HG03175 (cell line): ENCODE data around the gene CHRM1.
"Not testable (repeated sequence)": the region's sequence is repeated elsewhere in the genome, so short reads cannot be mapped to it uniquely, and the experiment has no call there.

ENCODE experiments used
- ATAC-seq: cut with Tn5 transposase; IDR thresholded peaks from one replicate; pipeline ENCODE4 v1.9.1; 2021; ENCODE audit warnings: mild to moderate bottlenecking, moderate library complexity; ENCODE audit not compliant: unreplicated experiment

The CHRM1 gene, protein sequence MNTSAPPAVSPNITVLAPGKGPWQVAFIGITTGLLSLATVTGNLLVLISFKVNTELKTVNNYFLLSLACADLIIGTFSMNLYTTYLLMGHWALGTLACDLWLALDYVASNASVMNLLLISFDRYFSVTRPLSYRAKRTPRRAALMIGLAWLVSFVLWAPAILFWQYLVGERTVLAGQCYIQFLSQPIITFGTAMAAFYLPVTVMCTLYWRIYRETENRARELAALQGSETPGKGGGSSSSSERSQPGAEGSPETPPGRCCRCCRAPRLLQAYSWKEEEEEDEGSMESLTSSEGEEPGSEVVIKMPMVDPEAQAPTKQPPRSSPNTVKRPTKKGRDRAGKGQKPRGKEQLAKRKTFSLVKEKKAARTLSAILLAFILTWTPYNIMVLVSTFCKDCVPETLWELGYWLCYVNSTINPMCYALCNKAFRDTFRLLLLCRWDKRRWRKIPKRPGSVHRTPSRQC

DNA sequence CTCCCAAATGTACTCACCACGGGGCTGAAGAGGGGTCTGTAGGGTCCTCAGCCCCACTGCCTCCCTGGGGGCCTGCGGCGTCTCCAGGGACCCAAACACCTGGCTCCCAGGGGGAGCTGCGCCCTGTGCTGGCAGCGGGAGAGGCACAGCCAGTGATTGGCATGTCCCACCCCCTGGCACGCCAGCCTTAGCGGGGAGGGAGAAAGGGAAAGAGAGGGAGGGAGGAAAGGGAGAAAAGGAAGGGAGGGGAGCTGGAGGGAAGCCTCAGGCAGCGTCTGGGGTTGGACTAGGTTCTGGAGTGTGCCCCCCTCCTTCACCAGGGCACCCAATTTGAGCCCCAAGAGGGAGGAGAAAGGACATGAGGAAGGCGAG is at the start of gene CHRM1:
TSS of gene CHRM1 (minus strand) at position 163 of the 372 bp plus-strand sequence. CDS start 10,263 bp downstream, outside the sequence.
- ATAC-seq = no peak

DNA sequence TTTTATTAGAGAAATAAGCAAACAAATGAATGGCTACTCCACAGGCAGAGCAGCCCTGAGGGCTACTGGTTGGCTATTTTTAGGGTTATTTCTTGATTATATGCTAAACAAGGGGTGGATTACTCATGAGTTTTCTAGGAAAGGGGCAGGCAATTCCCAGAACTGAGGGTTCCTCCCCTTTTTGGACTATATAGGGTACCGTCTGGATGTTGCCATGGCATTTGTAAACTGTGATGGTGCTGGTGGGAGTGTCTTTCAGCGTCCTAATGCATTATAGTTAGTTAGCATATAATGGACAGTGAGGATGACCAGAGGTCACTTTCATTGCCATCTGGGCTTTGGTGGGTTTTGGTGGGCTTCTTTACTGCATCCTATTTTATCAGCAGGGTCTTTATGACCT is 44.4 kb upstream of the CHRM1 start:
- ATAC-seq = no peak

DNA sequence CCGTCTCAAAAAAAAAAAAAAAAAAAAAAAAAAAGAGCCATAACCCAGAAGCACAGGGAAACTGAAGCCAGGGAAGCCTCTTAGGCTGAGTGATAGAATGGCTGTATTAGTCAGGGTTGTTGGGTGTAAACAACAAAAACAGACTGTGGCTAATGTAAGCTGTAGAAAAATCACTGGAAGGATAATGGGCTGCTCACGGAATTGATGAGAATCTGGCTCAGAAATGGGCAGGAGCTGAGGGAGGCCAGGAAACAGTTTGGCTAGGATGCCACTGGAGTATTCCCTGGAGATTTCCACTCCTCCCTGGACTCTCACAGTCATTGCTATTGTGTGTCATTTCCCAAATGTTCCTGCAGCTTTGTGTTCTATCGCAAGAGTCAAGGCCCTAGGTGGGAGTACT is 41.2 kb upstream of the CHRM1 start:
- ATAC-seq = no peak

DNA sequence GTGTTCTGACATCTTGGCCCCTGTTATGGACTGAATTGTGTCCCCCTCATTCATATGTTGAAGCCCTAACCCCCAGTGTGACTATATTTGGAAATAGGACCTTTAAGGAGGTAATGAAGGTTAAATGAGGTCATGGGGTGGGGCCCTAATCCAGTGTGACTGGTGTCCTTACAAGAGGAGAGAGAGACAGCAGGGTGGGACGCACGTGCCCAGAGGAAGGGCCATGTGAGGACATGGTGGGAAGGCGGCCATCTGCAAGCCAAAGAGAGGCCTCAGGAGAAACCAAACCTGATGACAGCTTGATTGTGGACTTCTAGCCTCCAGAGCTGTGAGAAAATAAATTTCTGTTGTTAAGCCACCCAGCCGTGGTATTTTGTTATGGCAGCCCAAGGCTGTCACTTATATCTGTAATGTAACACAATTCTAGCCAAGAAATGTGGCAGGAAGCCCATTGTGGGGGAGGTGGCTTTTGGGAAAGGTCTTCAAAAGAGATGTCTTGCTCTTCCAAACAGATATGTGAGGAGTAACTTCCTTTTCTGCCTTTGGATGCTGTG is 39.9 kb upstream of the CHRM1 start:
- ATAC-seq = no peak

DNA sequence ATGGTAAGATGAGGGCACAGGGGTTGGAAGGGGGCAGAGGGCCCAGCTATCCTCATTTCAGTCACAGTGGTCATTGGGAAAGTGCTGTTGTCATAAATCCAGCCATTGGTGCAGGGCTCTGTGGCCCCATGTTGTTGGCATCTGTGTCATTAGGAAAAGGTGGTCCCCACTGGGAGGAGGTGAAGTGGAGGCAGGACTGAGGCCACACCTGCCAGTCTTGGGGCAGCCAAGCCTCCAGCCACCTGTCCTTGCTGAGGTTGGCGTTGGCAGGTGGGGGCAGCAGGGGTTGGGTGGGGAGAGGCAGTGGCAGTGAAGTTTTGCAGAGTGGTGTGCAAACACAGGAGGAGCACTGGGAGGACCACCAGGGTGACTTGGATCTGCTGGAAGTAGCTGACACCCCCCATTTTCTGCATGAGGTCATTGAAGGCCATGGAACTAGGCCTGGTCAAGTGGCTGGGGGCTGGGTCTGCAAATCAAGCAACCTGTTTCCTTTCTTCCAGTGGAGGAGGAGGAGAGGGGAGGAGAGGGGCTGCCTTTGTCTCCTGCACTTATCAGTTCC is 38.3 kb upstream of the CHRM1 start:
- ATAC-seq = no peak

DNA sequence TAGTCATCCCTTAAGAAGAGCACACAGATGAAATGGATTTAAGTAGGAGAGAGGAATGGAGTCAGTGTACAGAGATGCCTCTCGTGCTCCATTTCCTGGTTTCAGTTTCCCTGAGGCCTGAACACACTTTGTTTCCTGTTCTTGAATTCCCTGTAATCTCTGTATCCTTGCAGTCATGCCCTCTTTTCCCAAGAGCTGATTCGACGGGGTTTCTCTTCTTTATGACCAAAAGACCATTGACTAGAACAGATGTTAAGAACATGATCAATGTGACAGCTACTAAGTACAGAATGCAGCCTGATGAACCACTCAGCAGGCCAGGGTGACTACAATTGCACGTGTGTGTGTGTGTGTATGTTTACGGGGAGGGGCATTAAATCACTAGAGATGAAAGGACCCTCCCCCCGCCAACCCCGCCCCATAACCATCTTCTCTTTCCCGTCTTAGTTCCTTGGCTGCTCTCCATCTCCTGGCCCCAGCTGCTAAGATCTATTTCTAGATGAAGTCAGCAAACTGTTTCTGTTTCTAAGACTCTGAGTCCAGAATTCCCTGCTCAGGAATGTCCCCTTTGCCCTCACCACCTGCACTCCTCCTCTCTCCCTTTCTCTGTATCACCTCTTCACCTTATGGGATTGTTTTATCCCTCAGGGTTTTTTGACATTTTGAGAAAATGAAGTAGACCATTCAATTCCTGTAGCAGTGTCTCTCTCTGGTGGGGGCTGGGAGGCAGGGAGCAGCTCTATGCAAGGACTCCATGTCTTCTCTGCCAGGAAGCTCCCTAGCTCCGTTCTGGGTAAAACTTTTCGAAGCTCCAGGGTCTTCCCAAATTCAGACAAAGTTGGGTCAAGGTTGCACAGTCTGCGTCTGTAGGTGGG is 37.6 kb upstream of the CHRM1 start:
- ATAC-seq = no peak

DNA sequence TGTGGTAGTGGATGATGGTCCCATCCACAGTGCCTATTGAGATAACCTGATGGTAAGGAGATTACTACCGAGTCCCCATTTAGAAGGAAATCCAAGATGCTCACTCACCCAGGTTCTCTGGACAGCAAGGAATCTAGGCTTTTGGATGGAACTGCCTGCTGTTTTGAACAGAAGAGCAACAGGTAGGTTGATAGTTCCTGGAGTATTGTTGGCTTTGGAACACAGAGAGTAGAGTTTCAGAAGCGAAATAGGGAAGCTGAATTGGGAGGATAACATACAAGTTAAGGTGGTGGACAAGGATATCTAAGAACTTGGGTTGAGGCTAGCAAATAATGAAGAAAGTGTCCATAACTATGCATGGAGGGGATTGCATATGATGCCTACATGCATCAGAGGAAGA is 36.0 kb upstream of the CHRM1 start:
- ATAC-seq = no peak

DNA sequence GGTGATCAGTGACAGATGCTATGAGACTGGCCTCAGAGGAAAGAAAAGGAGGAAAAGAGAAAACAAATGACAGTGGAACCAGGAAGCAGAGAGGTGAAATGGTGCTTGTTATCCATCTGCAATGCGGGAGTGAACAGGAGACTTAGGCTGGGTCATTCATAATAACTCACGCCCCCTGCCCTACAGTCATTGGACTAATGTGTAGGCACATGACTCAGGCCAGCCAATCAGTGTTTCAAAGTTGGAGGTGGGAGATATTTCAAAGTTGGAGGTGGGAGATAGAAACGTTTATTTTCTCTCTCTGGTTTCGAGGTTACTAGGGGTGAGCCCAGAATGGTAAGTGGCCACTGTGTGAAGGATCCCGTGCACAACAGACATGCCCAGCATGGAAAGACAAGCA is 33.3 kb upstream of the CHRM1 start:
- ATAC-seq = no peak

DNA sequence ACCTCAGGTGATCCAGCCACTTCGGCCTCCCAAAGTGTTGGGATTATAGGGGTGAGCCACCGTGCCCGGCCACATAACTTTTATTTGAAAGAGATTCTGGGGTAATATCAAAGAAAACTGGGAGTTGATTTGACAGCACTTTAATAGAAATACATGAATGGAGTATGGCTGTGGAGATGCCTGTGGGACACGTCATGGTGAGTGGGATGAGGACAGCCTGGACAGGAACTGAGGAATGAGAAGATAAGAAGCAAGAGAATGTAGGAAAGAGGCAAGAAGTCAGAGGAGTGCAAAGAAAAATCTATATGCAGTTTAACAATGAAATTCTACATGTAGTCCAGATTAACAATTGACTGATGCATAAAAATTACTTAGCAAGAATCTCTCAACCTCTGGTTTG is 32.6 kb upstream of the CHRM1 start:
- no peak for ATAC-seq

DNA sequence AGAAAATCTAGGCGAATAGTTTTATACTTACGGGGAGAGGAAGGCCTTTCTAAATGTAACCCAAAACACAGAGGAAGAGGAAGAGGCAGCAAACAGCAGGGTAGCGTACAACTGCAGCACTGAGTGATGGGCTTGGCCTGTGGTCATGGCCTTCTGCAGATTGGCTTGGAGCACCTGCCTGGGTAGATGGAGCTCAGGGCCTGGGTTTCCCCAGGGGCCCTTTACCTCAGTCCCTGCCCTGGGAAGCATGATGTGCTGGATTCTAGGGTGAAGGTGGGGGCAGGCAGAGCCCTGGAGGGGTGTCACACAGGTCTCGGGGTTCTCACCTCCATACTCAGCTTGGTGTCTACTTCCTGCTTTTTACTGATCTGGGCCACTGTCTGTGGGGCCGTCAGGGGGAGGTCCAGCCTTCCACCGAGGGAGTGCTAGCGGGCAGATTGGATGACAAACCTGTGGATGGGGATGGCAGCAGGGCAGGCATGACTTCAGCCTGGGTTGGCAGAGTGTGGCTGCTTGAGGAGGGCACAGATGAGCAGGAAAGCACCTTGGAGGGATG is 27.7 kb upstream of the CHRM1 start:
- ATAC-seq = no peak

DNA sequence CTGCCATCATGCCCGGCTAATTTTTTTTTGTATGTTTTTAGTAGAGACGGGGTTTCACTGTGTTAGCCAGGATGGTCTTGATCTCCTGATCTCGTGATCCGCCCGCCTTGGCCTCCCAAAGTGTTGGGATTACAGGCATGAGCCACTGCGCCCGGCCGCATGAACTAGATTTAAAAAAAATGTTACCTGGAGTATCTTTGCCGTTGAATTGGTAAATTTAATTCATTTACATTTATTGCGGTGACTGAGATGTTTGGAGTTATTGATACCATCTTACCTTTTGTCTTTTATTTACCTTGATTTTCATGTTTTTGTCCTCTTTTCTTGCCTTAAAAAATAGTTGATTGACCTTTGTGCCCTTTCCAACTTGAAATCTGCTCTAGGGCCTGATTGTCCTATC is 24.4 kb upstream of the CHRM1 start:
- not testable (repeated sequence) for ATAC-seq

DNA sequence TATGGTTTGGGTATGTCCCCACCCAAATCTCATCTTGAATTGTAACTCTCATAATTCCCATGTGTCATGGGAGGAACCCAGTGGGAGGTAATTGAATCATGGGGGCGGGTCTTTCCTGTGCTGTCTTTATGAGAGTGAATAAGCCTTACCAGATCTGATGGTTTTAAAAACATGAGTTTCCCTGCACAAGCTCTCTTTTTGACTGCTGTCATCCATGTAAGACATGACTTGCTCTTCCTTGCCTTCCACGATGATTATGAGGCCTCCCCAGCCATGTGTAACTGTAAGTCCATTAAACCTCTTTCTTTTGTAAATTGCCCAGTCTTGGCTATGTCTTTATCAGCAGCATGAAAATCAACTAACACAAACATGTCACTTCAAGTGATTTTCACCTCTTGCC is 16.4 kb upstream of the CHRM1 start:
- not testable (repeated sequence) for ATAC-seq

DNA sequence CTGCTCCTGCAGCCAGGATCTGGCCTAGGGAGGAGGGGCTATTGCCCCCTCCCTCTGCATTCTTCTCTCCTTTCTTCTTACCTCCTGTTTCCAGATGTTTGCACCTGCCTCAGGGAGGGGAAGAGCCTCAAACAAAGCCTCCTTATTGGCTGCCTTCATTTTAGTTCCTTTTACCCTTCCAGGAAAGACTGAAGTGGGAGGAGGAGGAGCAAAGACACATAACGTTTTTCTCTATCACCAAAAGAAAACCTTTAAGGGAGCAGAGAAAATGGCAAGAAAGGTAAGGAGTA is 13.3 kb upstream of the CHRM1 start:
- ATAC-seq = no peak

DNA sequence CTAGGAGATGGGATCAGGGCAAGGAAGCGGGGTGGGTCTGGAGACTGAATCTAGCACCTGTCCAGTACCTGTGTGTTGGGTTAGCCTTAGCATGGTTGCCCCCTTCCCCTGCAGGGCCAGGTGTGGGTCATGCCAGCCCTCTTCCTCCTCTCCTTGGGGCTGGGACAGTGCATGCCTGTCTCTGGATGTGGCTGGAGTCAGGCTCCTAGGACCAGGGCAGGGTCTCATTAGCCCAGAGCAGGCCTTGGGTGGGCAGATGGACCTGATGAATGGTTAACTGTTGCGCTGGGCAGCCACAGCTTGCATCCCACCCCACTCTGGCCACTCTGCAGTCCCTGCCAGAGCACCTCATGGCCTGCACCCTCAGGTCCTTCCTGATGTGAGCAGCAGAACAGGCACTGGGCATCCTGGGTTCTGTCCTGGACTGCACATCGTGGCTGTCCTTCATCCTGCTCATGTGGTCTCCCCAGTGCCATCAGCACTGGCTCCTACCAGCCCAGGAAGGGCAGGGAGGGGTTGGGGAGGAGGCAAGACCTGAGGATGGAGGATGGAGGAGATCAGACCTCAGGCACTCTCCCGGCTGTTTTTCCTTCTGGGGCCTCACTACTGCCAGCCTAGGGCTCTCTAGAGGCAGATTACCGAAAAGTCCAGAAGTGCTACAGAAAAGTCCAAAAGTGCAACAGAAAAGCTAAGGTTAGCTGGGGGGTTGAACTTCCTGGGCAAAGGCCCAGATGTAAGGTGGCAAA is 12.8 kb upstream of the CHRM1 start:
- ATAC-seq = no peak

DNA sequence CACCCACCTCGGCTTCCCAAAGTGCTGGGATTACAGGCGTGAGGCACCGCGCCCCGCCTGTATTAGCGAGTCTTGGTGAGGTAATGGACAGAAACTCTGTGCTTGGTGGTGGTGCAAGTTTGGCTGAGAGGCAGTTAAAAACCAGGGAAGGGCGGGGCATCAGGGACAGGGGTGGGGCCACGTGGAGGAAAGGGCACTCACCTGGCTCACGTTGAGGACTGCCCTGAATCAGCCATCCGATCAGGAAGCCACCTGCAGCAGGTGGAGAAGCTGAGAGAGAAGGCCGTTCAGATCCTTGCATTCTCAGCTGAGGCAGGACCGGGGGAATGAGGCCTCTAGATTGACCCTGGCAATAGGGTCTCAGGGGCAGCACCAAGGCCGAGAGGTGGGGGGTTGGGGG is 12.1 kb upstream of the CHRM1 start:
- ATAC-seq = no peak

DNA sequence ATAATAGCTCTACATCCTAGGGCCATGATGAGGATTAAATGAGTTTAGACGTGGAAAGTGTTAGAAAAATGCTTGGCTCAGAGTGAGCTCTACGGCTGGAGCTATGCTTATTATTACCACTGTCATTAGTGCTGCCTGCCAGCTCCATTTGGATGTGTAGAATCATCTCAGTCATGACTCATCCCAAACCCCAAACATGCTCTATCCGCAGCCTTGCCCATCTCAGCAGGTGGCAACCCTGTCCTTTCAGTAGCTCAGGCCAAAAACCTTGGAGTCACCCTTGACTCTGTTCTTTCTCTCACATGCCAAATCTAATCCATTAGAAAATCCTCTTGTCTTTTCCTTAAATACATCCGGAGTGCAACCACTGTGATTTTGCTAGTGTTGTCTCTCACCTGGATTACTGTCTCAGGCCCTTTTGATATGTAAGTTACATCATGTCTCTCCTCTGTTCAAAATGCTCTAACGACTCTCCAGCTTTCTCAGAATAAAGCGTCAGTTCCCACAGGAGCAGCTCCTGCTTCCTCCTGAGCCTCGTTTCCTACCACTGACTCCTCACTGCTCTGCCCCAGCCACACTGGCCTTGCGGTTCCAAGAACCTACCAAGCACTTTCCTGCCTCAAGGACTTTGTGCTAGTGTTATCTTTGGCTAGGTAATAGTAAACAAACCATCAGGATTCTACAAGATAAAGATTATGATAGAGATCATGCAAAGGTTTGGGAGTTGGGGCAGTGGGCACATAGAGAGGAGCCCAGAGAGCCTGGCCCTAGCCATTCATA is 10.5 kb upstream of the CHRM1 start:
- ATAC-seq = no peak

DNA sequence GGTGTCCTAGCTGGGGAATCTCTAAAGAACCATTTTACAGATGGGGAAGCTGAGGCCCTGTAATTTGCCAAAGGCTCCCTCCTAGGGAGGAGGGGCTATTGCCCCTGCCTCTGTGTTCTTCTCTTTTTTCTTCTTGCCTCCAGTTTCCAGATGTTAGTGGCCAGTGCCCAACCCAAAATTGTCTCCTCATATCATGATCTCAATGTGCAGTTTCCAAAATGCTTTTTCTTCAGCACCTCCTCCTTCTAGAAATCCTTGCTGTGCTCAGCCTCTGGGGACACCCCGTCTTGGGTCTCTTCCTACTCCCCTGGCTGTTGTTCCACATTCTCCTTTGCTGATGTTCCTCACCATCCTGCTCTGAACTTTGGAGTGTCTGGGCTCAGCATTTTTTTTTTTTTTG is 9.5 kb upstream of the CHRM1 start:
- ATAC-seq = no peak

DNA sequence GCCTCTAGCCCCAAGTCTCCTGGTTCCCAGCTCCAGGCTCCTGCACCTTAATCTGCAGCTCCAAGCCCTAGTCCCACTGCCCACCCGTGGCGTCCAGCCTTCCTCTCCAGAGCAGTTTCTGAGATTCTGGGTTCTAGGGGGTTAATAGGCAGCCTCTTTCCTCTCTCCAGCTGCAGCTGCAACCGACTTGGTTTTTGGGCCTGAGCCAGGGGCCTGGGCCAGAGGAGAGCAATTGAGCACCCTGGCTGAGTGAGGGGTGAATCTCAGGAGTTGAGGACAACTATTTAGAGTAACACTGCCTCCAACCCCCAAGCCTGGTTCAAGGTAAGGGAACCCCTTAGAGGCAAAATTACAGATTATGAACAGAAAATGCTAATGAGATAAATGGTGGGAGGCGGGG is 9.0 kb upstream of the CHRM1 start:
- ATAC-seq = no peak

DNA sequence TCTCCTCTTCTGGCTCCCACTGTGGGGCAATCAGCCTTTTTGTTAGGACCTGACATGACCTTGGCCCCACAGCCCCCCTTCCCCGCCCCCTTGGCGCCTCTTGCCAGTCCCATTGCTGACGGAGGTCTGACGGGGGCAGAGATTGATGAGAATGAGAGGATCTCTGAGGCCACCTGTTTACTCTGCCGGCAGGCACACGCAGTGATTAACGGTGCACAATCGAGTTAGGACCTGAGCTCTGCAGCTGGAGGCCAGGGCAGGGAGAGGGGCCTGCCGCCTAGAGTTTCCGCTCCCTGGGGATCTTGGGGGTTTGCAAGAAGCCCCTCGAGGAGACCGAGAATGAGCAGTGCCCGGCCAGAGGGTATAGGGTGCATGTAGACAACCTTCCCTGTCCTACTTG is 6.8 kb upstream of the CHRM1 start:
- no peak for ATAC-seq
